AG10803 (cell line): ENCODE data around the gene CYP27A1.

Experiments used
- DNase-seq: peaks from one replicate; pipeline ENCODE4 v3.0.0; 2010; ENCODE audit warnings: low read depth
- H3K4me3 ChIP-seq: 2 replicates; pipeline ENCODE4 v1.5.1; 2011; ENCODE audit warnings: mild to moderate bottlenecking, low read length, control low read depth
- TF ChIP-seq, protein P1 (sequence below): conservative IDR thresholded peaks from 2 replicates; pipeline ENCODE4 v1.5.1; 2011; ENCODE audit warnings: mild to moderate bottlenecking, low read length, control low read depth, inconsistent platforms

CYP27A1 gene

DNA sequence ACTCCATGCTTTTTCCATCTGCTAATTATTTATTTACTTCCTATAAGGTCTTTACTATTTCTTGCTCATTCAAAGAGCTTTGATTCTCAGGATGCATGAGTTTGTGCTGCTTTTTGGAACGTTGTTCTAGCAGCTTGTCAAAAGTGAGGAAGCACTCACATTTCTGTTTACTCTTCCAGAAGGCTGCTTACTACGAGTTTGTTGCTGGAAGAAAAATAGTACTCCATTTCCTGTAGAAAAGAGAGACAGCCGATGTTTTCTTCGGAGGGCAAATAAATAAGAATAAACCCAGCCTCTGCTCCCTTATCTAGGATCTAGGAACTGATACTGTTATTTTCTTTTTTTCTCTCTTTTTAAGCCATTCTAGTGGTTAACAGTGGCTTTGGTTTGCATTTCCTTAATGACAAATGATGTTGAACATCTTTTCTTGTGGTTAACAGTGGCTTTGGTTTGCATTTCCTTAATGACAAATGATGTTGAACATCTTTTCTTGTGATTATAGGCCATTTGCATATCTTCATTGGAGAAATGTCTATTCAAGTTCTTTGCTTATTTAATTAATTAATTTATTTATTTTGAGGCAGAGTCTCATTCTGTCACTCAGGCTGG lies 20.5 kb downstream of the CYP27A1 start:
- TF ChIP-seq, protein P1, sequence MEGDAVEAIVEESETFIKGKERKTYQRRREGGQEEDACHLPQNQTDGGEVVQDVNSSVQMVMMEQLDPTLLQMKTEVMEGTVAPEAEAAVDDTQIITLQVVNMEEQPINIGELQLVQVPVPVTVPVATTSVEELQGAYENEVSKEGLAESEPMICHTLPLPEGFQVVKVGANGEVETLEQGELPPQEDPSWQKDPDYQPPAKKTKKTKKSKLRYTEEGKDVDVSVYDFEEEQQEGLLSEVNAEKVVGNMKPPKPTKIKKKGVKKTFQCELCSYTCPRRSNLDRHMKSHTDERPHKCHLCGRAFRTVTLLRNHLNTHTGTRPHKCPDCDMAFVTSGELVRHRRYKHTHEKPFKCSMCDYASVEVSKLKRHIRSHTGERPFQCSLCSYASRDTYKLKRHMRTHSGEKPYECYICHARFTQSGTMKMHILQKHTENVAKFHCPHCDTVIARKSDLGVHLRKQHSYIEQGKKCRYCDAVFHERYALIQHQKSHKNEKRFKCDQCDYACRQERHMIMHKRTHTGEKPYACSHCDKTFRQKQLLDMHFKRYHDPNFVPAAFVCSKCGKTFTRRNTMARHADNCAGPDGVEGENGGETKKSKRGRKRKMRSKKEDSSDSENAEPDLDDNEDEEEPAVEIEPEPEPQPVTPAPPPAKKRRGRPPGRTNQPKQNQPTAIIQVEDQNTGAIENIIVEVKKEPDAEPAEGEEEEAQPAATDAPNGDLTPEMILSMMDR, result no peak
- no peak overlapping the region for H3K4me3 ChIP-seq
- no peak for DNase-seq

DNA sequence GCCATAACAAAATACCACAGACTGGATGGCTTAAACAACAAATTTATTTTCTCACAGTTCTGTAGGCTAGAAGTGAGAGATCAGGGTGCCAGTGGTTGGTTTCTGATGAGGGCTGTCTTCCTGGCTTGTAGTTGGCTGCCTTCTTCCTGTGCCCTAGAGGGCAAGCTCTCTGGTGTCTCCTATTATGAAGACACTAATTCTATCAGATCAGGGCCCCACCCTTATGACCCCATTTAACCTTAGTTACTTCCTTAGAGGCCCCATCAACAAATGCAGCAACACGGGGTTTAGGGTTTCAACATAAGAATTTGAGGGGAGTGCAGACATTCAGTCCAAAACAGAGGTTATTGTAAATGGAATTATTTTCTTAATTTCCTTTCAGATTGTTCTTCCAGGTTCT lies 22.9 kb downstream of the CYP27A1 start:
- no peak overlapping the region for H3K4me3 ChIP-seq
- DNase-seq, result no peak
- TF ChIP-seq, protein P1, result no peak

DNA sequence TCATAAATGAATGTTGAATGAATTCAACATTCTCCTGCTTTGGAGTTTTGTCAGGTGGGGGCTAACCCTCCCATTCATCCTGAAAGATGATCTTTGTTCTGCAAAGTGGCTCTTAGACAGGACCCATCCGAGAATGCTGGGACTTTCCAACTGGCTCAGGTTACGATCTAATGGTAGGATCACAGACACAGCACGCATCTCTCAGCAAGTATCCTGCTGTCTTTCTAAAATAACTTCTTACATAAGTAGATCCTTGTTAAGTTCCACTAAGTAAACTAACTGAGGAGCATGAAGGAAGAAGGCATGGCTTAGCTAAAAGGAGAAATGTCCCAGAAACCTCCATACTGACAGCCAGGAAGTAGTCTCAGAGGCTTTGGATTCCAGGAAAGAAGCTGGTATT lies 23.7 kb downstream of the CYP27A1 start:
- peak; percentile 40 for DNase-seq
- TF ChIP-seq, protein P1, result no peak
- H3K4me3 ChIP-seq, result no peak overlapping the region

DNA sequence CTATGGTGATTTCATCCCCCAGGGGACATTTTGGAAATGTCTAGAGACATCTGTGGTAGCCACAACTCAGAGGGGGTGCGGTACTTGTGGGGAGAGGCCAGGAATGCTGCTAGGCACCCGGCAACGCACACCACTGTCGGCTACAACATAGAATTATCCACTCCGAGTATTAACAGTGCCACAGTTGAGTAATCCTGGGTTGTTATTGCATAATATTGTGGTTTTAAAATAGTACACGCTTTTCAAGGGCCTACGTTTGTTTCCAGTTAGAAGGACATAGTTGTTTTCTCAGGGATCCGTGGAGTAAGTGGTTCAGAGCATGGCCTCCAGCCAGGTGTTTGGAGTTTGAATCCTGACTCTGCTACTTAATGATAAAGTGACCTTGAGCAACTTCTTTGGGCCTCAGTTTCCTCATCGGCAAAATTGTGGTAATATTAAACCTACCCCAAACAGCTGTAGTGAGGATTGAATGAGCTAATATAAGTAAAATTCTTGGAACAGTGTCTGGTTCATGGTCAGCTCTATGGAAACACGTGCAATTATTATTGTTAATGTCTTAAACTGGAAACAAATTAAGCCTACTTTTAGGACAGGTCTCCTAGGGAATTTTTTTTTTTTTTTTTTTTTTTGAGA lies 24.5 kb downstream of the CYP27A1 start:
- peak; percentile 100 for DNase-seq
- H3K4me3 ChIP-seq, result no peak overlapping the region
- TF ChIP-seq, protein P1, result no peak

DNA sequence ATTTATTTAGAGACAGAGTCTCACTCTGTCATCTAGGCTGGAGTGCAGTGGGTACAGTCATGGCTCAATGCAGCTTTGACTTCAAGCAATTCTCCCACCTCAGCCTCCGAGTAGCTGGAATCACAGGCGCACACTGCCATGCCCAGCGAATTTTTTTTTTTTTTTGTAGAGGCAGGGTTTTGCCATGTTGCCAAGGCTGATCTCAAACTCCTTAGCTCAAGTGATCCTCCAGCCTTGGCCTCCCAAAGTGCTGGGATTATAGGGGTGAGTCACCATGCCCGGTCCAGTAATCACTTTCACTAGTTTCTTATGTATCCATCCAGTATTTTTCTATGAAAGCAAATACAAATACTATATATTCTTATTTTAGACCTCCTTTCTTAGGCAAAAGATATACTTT lies 25.7 kb downstream of the CYP27A1 start:
- DNase-seq, result no peak
- no peak overlapping the region for H3K4me3 ChIP-seq
- TF ChIP-seq, protein P1, result no peak

DNA sequence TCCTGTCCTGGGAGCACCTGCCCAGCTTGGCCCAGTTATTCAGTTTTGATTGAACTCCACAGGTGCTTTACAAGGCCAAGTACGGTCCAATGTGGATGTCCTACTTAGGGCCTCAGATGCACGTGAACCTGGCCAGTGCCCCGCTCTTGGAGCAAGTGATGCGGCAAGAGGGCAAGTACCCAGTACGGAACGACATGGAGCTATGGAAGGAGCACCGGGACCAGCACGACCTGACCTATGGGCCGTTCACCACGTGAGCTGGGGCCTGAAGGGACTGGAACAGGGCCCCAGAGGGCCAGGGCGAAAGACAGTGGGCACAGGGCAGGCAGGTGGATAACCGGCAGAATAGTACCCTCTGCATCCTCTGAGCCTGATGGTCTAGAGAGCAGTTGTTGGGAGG lies 27.6 kb downstream of the CYP27A1 start:
- H3K4me3 ChIP-seq, result no peak overlapping the region
- TF ChIP-seq, protein P1, result no peak
- DNase-seq, result no peak

DNA sequence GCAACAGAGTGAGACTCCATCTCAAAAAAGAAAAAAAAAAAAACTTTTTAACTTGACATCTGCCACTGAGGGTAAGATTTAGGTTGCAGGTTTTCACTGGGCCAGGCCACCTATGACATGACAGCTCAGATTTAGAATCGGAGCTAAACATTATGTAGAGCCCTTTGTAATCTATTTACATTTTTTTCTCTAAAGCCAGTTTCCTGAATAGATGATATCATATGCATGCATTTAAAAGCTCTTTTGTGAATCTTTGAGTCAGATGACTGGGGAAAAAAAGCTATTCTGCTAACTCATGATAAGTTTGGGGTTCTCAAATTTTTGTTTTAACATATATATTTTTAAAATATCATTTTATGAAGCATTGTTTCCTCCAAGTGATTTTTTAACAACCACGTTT lies 28.3 kb downstream of the CYP27A1 start:
- no peak for DNase-seq
- no peak overlapping the region for H3K4me3 ChIP-seq
- TF ChIP-seq, protein P1, result no peak
